Activated CD4-positive, alpha-beta T cell treated with anti-CD3 and anti-CD28 coated beads, Interleukin-2, amount 10 ng/mL, durations not matched to agents 24 days and 14 days (primary cell): ENCODE results near the gene GPR39. TPM values are rescaled to one million over a fixed set of nuclear protein-coding genes. Genes with fewer than 3 reads are reported as not detected.
"Not testable (repeated sequence)": the region's sequence is repeated elsewhere in the genome, so short reads cannot be mapped to it uniquely, and the experiment has no call there.

ENCODE experiments used
- DNase-seq: peaks from one replicate; pipeline ENCODE4 v3.0.0; 2022
- H3K27ac Mint-ChIP-seq: one replicate; pipeline ENCODE4 v1.8.0; 2022; ENCODE audit warnings: mild to moderate bottlenecking, mixed read lengths
- H3K27me3 Mint-ChIP-seq: one replicate; pipeline ENCODE4 v1.8.0; 2022; ENCODE audit warnings: mixed read lengths
- H3K36me3 Mint-ChIP-seq: one replicate; pipeline ENCODE4 v1.8.0; 2022; ENCODE audit warnings: low read depth, mild to moderate bottlenecking, mixed read lengths
- H3K4me1 Mint-ChIP-seq: one replicate; pipeline ENCODE4 v1.8.0; 2021; ENCODE audit warnings: mixed read lengths
- H3K4me3 Mint-ChIP-seq: one replicate; pipeline ENCODE4 v1.8.0; 2022; ENCODE audit warnings: mild to moderate bottlenecking, moderate library complexity, mixed read lengths
- H3K9me3 Mint-ChIP-seq: one replicate; pipeline ENCODE4 v1.8.0; 2021; ENCODE audit warnings: mixed read lengths
- intact Hi-C: fragments of 100-400 bp; cut with micrococcal nuclease; formaldehyde crosslinking; loops from one replicate; pipeline ENCODE4 v1.15.1; 2023
- total RNA-seq: library from RNA; stranded (reverse); gene quantifications from 2 replicates; pipeline ENCODE4 v1.2.3, GENCODE V29; 2022

Gene GPR39
- total RNA-seq, 1 donor from 2014 or later = not detected

DNA sequence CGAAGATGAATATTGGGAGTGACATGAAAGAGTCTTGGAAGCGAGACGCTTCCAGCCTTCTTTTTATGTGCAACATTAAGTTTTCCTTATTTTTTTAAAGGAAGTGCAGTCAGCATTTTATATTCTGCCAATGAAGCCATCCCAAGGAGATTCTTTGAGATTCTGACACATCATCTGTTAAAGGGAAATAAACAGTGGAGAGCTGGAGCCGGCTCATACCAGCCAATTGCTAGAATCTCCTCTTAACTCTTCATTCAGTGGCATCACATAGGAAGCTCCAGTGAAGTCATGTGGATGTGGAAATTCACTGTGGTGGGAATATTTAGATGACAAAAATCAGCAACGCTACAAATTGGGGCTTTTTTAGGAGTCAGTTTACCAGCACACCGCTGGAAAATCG lies 23.7 kb upstream of the GPR39 start:
- H3K27ac Mint-ChIP-seq = no peak overlapping the region
- no peak overlapping the region for H3K4me3 Mint-ChIP-seq
- DNase-seq = no peak
- H3K36me3 Mint-ChIP-seq = no peaks in the 10 kb centered on the region
- intact Hi-C loops = no loop called here
- H3K27me3 Mint-ChIP-seq = no peaks in the 10 kb centered on the region
- H3K9me3 Mint-ChIP-seq = peaks cover 9% of the 10 kb centered on the region
- H3K4me1 Mint-ChIP-seq = no peaks in the 10 kb centered on the region

DNA sequence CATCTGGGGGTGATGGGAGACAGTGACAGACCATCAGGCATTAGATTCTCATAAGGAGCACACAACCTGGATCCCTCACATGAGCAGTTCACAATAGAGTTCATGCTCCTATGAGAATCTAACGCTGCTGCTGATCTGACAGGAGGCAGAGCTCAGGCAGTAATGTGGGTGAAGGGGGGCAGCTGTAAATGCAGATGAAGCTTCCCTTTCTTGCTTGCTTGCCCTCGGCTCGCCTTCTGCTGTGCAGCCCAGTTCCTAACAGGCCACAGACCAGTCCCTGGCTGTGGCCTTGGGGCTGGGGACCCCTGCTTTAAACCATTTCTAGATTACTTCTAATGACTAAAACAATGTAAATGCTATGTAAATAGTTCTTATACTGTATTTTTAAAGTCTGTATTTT lies 19.6 kb upstream of the GPR39 start:
- H3K4me3 Mint-ChIP-seq, intact Hi-C loops, H3K4me1 Mint-ChIP-seq, H3K27me3 Mint-ChIP-seq, H3K36me3 Mint-ChIP-seq, H3K9me3 Mint-ChIP-seq, H3K27ac Mint-ChIP-seq, DNase-seq: not testable (repeated sequence)

- Mint-ChIP-seq H3K9me3 (peaks cover 2% of the 10 kb centered on the region), H3K4me1 (no peaks in the 10 kb centered on the region), H3K4me3 (no peak overlapping the region), H3K27ac (no peak overlapping the region), H3K36me3 (no peaks in the 10 kb centered on the region), H3K27me3 (no peaks in the 10 kb centered on the region)
- no peak for DNase-seq
- intact Hi-C loops = no loop called here
These were observed 16.3 kb upstream of the GPR39 start for GRCh38 chr2:132400169-132400900.

- intact Hi-C loops = no loop called here
- no peaks in the 10 kb centered on the region for H3K9me3 Mint-ChIP-seq
- H3K36me3 Mint-ChIP-seq = no peaks in the 10 kb centered on the region
- H3K27me3 Mint-ChIP-seq = no peaks in the 10 kb centered on the region
- H3K4me1 Mint-ChIP-seq = no peaks in the 10 kb centered on the region
- H3K27ac Mint-ChIP-seq = no peak overlapping the region
- H3K4me3 Mint-ChIP-seq = no peak overlapping the region
- no peak for DNase-seq
These were observed 15.7 kb upstream of the GPR39 start for GRCh38 chr2:132400901-132401240.

- Mint-ChIP-seq H3K36me3 (no peaks in the 10 kb centered on the region), H3K9me3 (no peaks in the 10 kb centered on the region), H3K4me3 (no peak overlapping the region), H3K27me3 (no peaks in the 10 kb centered on the region), H3K4me1 (no peaks in the 10 kb centered on the region), H3K27ac (no peak overlapping the region)
- intact Hi-C loops = no loop called here
- no peak for DNase-seq
These were observed 15.3 kb upstream of the GPR39 start for GRCh38 chr2:132401326-132401725.

GRCh38 chr2:132403146-132403545 lies 13.5 kb upstream of the GPR39 start:
- Mint-ChIP-seq H3K27ac (no peak overlapping the region), H3K4me1 (no peaks in the 10 kb centered on the region), H3K4me3 (no peak overlapping the region), H3K27me3 (no peaks in the 10 kb centered on the region), H3K36me3 (no peaks in the 10 kb centered on the region), H3K9me3 (no peaks in the 10 kb centered on the region)
- DNase-seq = no peak
- intact Hi-C loops = no loop called here

DNA sequence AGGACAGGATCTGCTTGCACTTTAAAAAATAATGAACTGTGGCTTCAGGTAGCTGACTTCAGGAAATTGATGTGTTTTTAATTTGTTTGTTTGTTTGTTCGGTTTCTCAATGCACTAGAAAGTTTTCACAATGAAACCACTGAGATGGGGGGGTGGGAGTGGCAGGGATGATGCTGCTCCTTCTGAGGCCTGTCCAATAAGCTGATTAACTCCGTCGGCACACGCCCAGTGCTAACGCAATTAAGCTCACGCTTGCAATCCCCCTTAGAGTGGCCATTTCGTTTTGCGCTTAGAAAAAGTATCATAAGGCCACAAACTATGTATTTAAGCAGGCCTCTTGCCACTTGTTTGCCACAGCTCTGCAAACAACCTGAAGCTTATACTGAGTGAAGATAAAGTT lies 12.5 kb upstream of the GPR39 start:
- Mint-ChIP-seq H3K36me3 (no peaks in the 10 kb centered on the region), H3K4me1 (no peaks in the 10 kb centered on the region), H3K27ac (no peak overlapping the region), H3K4me3 (no peak overlapping the region), H3K9me3 (no peaks in the 10 kb centered on the region), H3K27me3 (no peaks in the 10 kb centered on the region)
- DNase-seq = no peak
- intact Hi-C loops = no loop called here

- H3K4me1 Mint-ChIP-seq = no peaks in the 10 kb centered on the region
- H3K27ac Mint-ChIP-seq = no peak overlapping the region
- H3K4me3 Mint-ChIP-seq = no peak overlapping the region
- DNase-seq = no peak
- H3K36me3 Mint-ChIP-seq = no peaks in the 10 kb centered on the region
- no peaks in the 10 kb centered on the region for H3K27me3 Mint-ChIP-seq
- intact Hi-C loops = no loop called here
- H3K9me3 Mint-ChIP-seq = no peaks in the 10 kb centered on the region
These were observed 8.8 kb upstream of the GPR39 start for GRCh38 chr2:132407784-132408183.

DNA sequence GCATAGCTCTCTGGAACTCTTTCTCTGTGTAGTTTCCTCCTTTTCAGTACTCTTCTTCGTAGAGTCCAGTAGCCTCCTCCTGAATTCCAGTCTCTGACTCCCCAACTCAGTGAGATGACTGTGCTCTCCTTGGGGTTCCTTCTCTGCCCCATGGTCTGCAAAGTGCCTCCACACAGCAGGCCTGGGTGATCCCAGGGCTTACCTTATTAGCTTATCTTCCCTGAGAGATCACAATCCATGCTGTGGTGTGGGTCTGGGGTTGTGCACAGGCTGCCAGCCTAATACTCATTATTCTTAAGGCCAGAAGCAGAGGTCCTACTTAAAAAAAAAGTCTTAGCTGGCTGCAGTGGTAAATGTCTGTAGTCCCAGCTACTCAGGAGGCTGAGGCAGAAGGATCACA lies 4.6 kb upstream of the GPR39 start:
- Mint-ChIP-seq H3K9me3 (no peaks in the 10 kb centered on the region), H3K4me3 (no peak overlapping the region), H3K27ac (no peak overlapping the region), H3K36me3 (no peaks in the 10 kb centered on the region), H3K4me1 (no peaks in the 10 kb centered on the region), H3K27me3 (peaks cover 14% of the 10 kb centered on the region)
- DNase-seq = no peak
- intact Hi-C loops = no loop called here

DNA sequence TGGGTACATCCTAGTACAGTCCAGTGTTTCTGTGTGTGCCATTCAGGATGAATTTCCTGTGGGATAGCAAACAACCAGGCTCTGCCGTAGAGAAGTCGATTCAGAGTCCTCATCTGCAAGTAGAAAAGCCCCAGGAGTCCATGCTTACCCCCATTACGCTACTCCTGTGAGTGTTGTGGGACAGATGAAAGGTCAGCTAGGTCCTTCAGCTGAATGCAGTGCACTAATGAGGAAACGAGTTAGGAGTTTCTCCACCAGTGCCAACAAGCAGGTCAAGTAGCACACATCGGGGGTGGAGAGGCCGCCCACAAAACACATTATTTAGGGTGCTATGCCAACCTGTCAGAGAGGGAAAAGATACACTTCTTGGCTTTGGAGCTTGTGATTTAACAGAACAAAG lies 2.5 kb upstream of the GPR39 start:
- intact Hi-C loops = no loop called here
- Mint-ChIP-seq H3K9me3 (no peaks in the 10 kb centered on the region), H3K36me3 (no peaks in the 10 kb centered on the region), H3K27ac (no peak overlapping the region), H3K4me3 (no peak overlapping the region), H3K4me1 (no peaks in the 10 kb centered on the region), H3K27me3 (peaks cover 20% of the 10 kb centered on the region)
- DNase-seq = no peak

DNA sequence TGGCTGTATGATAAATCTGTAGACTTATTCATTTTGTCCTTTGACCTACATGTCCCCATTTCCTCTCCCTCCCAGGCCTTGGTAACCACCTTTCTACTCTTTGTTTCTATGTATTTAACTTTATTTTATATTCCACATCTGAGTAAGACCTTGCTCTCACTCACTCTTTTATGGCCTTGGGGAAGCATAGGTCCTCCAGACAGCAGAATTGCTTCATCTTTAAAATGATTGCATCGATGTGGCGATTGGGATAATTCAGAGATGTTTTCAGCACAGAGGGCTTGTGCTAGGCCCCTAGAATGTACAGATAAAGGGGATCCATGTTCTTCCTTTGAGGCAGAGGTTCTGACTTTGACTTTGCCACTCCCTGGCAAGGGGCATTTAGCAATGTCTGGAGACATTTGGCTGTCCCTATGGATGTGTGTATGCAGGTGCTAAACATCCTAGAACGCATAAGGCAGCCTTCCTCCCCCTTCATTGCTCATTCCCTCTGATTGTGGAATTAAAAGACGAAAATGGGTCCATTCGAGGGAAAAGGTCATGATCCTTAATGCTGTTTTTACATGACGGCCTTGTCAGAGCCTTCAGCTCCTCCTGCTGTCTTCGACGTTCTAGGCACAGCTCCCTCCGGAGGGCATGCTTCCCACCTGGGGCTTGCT lies 1.2 kb upstream of the GPR39 start:
- Mint-ChIP-seq H3K27ac (no peak overlapping the region), H3K36me3 (no peaks in the 10 kb centered on the region), H3K27me3 (peaks cover 20% of the 10 kb centered on the region), H3K4me3 (no peak overlapping the region), H3K9me3 (no peaks in the 10 kb centered on the region), H3K4me1 (no peaks in the 10 kb centered on the region)
- intact Hi-C loops = no loop called here
- no peak for DNase-seq

- no peak overlapping the region for H3K4me3 Mint-ChIP-seq
- intact Hi-C loops = no loop called here
- no peaks in the 10 kb centered on the region for H3K4me1 Mint-ChIP-seq
- no peaks in the 10 kb centered on the region for H3K9me3 Mint-ChIP-seq
- DNase-seq = no peak
- no peak overlapping the region for H3K27ac Mint-ChIP-seq
- no peaks in the 10 kb centered on the region for H3K36me3 Mint-ChIP-seq
- peaks cover 20% of the 10 kb centered on the region for H3K27me3 Mint-ChIP-seq
These were observed 486 bp upstream of the GPR39 start for GRCh38 chr2:132415915-132416722.

DNA sequence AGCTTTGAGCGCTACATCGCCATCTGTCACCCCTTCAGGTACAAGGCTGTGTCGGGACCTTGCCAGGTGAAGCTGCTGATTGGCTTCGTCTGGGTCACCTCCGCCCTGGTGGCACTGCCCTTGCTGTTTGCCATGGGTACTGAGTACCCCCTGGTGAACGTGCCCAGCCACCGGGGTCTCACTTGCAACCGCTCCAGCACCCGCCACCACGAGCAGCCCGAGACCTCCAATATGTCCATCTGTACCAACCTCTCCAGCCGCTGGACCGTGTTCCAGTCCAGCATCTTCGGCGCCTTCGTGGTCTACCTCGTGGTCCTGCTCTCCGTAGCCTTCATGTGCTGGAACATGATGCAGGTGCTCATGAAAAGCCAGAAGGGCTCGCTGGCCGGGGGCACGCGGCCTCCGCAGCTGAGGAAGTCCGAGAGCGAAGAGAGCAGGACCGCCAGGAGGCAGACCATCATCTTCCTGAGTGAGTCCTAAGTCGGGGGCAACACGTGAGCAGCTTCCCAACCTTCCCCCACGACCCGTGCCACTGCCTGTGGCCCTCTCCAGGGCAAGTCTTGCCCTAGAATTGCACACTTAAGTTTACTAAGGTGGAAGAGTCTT lies 928 bp downstream of the GPR39 start:
- DNase-seq = no peak
- no peak overlapping the region for H3K4me3 Mint-ChIP-seq
- H3K9me3 Mint-ChIP-seq = no peaks in the 10 kb centered on the region
- intact Hi-C loops = no loop called here
- peaks cover 20% of the 10 kb centered on the region for H3K27me3 Mint-ChIP-seq
- no peak overlapping the region for H3K27ac Mint-ChIP-seq
- no peaks in the 10 kb centered on the region for H3K4me1 Mint-ChIP-seq
- H3K36me3 Mint-ChIP-seq = no peaks in the 10 kb centered on the region

- H3K27me3 Mint-ChIP-seq = peaks cover 17% of the 10 kb centered on the region
- intact Hi-C loops = no loop called here
These were observed 2.6 kb downstream of the GPR39 start for GRCh38 chr2:132419235-132419634.

More at GRCh38 chr2:132419235-132419634, 2.6 kb downstream of the GPR39 start:
- DNase-seq = no peak
- H3K4me1 Mint-ChIP-seq = no peaks in the 10 kb centered on the region
- no peak overlapping the region for H3K4me3 Mint-ChIP-seq
- no peak overlapping the region for H3K27ac Mint-ChIP-seq
- H3K9me3 Mint-ChIP-seq = no peaks in the 10 kb centered on the region
- no peaks in the 10 kb centered on the region for H3K36me3 Mint-ChIP-seq
